Measurements from ENCODE around the gene LONRF2.
"Not testable (repeated sequence)": the region's sequence is repeated elsewhere in the genome, so short reads cannot be mapped to it uniquely, and the experiment has no call there.

The LONRF2 gene

DNA sequence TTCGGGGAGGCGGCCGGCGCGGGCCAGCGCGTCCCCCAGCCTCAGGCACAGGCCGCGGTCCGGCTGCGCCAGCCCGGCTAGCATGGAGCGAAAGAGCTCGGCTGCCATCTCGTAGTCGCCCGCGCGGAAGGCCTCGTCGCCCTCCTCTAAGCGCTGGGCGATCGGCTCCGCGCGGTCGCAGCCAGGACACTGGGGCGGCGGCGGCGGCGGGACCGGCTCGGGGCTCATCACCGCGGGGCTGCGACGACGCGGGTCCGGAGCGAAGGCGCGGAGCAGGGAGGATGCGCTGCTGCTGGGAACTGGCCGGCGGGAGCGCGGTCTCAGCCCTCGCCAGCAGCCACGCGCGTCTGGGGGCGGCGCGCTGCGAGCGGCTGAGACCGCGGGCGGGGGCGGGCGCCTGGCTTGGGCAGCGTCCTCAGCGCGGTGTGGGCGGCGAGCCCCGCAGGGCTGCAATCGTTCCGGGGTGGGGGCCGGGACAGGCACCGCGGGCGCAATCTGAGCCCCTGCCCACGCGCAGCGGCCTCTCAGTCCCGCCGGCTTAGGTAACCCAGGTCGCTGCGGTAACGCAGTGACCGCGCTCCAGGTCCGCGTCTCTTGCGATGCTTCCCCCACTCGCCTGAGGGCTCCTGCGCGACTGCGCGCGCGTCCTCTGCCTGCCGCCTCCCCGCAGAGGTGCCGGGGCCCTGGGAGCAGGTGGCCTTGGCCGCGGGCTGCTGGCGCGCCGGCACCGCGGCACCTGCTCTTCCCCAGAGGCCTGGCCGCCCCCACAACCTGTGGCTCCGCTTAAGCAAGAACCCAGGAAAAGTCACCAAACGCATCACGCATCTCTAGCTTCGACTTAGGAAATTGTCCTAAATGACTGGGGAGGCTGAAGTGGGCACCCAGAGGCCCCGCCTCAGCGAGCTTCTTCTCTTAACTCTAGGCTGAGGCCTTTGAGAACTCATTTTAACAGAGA lies at the start of gene LONRF2:
TSS of gene LONRF2 (minus strand) at position 636 of the 955 bp plus-strand sequence. CDS start at position 228, 408 bp downstream.
- no peak for DNase-seq (ENCODE audit: low read depth)

DNA sequence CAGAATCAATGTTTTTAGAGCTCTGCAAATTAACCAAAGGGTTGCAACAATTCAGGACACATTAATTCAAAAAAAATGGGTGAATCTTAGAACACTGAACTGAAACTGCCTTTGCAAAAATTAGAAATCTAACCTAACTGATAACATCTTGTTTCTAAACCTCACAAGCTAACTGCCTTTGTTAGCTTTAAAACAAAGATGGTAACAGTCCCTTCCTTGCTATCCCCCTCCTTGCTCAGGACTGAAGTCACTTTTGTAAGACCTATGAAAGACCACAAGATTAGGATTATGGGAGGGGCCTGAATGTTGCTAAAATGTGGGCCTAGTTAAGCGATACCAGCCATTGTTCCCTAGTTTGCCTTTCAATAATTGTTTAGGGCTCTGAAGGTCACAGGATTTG lies 44.9 kb upstream of the LONRF2 start:
- DNase-seq (ENCODE audit: low read depth): no peak

DNA sequence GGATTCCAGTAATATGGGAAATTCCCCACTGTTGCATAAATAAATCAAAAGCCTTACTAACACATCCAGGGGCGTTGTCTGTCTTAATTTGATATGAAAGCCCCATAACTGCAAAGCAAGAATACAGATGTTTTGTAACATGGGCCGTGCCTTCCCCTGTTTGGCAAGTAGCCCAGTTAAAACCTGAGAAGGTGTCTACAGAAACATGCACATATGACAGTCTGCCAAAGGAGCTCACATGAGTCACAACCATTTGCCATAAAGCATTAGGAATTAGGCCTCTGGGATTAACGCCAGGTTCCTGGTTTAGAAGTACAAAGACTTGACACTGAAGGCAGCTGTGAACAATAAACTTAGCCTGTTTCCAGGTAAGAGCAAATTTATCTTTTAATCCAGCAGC lies 43.1 kb upstream of the LONRF2 start:
- peak; percentile 81 for DNase-seq (ENCODE audit: low read depth)

DNA sequence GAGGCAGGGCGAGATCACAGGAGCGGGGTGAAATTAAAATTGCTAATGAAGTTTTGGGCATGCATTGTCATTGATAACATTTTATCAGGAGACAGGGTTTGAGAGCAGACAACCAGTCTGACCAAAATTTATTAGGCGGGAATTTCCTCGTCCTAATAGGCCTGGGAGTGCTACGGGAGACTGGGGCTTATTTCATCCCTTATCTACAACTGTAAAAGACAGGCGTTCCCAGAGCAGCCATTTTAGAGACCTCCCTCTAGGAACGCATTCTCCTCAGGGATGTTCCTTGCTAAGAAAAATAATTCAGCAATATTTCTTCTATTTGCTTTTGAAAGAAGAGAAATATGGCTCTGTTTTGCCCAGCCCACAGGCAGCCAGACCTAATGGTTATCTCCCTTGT lies 40.0 kb upstream of the LONRF2 start:
- not testable (repeated sequence) for DNase-seq (ENCODE audit: low read depth)

DNA sequence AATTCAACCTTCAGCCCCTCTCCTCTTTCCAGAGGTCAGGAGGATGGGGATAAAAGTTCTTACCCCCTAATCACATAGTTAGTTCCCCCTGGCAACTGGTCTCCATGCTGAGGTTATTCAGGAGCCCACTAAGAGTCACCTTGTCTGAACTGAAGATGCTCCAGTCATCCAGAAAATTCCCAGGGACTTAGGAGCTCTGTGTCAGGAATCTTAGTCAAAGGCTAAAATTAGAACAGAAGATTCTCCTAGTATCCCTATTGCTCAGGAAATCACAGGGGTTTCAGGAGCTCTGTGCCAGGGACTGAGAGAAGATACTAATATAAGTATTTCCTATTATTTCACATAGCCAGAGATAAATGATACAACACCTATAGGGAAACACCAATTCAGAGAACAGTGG lies 37.3 kb upstream of the LONRF2 start:
- peak; percentile 54 for DNase-seq (ENCODE audit: low read depth)

DNA sequence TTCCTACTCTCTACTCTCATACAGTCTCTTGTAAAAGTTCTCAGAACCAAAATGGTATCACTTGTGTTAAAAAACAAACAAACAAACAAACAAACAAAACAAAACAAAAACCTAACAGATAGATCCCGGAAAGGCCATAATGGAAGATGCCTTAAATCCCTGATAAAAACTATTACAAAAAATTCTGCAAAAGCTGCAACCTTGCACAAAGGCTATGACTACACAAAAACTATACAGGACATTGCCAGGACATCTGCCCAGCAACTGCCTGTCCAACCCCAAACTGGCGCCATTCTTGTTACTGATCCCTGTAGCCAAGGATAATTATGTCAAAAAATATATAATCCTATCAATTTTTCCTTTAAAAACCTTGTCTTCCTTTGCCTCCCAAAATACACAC lies 36.3 kb upstream of the LONRF2 start:
- DNase-seq (ENCODE audit: low read depth): no peak

DNA sequence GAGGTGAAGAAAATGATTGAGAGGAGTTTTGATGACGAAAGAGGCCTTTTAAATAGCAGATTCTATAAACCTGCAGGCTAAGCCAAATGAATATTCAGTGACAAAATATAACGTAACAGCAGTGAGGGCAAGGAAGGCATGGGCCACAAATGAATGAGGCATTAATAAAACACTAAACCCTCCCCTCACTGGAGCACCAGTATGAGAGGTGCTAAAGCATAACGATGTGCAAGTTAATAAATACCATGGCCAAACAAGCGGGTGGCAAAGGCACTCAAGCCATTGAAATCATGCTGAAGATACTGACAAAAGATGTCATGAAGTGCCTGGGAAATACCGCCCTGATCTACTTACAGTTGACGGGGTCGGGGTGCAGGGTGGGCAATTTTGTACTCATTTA lies 30.2 kb upstream of the LONRF2 start:
- no peak for DNase-seq (ENCODE audit: low read depth)

DNA sequence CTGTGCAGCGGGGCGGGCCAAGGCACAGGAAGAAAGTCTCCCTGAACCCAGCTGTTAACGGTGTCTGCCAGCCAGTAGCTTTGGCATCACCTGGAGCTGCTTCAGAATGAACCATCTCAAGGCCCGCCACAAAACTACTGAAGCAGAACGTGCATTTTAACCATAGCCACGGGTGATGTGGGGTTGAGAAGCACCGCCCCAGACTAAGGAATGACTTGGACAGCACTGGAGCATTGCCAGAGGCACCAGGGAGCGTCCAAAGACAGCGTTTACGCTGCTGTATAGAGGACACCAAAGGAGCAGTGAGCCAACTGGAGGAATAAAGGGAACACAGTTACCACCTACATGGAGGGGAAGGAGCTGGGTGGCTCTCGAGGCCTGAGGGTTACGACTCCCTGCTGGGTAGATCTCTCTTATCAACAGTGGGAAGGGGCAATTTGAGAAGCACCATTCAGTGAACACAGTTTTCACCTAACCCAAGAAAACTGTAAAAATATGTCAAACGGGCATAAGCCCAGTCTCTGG lies 28.4 kb upstream of the LONRF2 start:
- no peak for DNase-seq (ENCODE audit: low read depth)

DNA sequence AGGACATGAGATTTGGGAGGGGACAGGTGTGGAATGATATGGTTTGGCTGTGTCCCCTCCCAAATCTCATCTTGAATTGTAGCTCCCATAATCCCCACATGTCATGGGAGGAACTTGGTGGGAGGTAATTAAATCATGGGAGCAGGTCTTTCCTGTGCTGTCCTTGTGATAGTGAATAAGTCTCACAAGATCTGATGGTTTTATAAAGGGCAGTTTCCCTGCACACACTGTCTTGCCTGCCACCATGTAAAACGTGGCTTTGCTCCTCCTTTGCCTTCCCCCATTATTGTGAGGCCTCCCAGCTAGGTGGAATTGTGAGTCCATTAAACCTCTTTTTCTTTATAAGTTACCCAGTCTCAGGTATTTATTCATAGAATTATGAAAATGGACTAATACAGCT lies 22.8 kb upstream of the LONRF2 start:
- not testable (repeated sequence) for DNase-seq (ENCODE audit: low read depth)

DNA sequence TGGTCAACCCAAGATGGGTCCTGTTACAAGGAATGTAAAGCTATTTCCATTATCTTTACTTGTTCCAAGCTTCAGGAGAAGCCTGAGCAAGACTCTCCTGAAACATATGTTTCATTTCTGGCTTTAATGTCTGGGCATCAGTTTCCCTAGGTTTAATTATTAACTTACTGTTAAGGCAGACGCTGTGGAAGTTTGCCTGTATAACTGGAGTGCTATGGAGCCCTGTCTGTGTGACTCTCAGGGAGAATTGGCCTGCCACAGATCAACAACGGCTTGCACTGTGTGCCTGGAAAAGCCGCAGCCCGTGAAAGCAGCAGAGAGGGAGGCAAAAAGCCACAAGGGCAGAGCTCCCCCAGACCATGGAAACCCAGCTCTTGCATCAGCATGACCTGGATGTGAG lies 22.1 kb upstream of the LONRF2 start:
- no peak for DNase-seq (ENCODE audit: low read depth)

DNA sequence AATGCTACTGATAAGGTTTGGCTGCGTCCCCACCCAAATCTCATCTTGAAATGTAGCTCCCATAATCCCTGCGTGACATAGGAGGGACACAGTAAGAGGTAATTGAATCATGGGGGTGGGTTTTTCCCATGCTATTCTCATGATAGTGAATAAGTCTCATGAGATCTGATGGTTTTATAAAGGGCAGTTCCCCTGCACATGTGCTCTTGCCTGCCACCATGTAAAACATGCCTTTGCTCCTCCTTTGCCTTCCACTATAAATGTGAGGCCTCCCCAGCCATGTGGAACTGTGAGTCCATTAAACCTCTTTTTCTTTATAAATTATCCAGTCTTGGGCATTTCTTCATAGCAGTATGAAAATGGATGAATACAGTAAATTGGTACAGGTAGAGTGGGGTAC lies 20.2 kb upstream of the LONRF2 start:
- not testable (repeated sequence) for DNase-seq (ENCODE audit: low read depth)

DNA sequence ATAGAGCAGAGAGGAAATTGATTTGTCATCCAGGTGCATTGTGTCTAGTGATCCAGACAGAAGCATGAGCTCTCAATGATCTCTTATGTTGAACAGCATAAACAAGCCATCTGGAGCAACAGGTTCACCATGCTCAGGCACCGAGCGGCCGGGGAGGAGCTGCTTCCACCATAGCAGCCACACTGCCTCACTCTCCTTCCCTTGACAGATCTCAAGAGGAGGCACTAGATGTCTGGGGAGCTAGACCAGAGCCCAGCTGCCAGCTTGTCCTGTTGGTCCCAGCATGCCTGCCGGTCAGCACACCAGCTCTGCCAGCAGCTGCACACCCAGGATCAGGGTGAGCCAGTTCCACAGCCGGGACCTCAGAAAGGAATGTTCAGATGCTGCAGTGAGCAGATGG lies 17.5 kb upstream of the LONRF2 start:
- no peak for DNase-seq (ENCODE audit: low read depth)

DNA sequence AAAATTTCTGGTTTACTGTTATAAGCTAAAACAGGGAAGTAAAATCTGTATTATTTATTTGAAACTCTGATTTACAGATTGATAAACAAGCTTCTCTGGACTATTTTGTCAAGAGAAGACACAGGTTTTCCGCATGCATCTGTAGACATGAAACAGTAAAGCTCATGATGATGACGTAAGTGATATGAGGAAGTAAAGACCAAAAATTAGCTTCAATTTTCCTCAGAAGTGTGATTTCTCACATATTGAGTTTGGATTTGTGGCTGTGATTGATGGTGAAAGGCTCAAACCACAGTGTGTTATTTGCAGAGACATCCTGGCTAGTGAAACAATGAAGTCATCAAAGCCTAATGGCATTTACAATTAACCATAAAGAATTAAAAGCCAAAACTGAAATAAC lies 12.6 kb upstream of the LONRF2 start:
- DNase-seq (ENCODE audit: low read depth): no peak

DNA sequence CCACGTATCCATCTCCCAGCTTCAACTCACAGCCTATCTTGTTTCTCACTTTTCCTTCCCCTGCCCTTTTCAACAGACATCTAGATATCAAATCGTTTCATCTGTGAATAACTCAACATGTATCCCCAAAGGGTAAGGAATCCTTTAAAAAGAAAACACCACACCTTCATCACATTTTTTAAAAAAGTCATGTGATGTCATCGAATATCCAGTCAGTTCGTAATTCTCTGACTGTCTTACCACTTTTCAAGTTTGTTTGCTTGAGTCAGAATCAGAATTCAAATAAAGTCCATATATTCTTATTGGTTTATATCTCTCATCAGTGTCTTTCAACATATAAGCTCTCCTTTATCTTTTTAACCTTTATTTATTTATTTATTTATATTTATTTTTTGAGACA lies 5.4 kb upstream of the LONRF2 start:
- DNase-seq (ENCODE audit: low read depth): no peak

DNA sequence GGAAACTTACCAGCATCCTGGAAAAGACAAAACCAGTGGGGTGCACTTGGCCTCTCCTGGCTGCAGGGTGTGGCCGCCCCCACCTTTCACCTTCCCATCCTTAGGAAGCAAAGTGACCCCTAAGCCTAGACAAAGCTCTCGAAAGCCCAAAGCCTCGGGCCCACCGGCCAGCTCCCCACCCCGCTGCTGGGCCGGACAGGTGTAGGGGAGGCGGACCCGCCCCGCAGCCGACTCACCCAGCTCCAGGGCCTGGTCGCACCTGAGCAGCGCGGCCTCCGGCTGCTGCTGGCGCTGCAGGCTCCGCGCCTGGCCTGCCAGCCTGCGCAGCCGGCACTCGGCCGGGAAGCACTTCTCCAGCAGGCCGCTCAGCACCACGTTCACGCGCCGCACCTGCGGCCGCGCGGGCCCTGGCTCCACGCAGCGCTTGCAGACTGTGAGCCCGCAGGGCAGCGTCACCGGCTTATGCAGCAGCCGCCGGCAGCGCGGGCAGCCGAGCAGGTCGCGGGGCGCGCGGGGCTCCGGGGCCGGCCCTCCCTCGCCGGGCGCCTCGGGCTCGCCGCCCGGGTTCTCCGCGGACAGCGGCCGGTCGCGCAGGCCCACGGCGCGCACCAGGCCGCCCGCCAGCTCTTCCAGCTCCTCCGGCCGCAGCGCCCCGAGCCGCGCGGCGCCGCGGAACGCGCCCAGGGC lies 979 bp downstream of the LONRF2 start:
- DNase-seq (ENCODE audit: low read depth): peak; percentile 19

DNA sequence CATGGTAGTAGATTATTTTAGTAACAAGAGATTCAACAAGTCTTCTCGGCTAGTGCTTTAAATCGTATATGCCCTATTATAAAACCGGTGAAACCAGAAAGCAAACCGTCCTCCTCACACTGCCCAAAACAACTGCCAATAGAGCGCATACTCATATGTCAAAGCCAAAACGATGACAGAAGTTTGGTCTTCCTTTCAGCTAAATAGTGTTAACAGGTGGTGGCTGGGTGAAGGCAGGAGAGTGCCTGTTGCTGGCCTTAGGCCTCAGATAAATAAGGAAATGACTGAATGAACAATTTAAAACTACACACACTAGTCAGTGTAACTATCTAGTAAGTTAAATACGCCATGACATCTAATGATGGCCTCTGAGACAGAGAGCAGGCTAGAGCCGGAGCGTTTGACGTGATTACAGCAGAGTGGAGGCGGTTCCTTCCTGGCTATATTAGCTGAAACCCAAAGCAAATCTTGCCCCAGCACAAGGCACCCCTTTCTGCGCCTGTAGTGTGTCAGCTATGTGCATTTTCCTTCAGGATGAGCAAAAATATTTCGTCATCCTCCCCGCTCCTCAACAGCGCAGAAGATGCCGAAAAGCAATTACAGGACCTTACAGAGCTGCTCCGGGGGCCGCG lies 1.6 kb downstream of the LONRF2 start:
- DNase-seq (ENCODE audit: low read depth): no peak

DNA sequence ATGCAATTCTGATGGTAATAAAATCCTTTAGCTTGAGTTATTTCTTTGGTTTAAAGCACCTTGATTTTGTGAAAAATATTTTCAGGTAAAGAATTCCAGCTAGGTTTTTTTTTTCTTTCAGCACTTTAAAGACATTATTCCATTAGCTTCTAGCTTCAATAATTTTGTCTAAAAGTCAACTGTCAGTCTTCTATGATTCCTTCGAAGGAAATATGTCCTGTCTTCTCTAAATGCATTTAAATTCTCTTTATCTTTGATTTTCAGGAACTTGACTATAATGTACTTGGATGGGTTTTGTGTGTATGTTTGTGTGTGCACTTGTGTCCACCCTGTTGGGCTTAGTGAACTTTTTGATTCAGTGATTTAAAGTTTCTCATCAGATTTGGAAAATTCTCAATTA lies 4.7 kb downstream of the LONRF2 start:
- DNase-seq (ENCODE audit: low read depth): peak; percentile 29

DNA sequence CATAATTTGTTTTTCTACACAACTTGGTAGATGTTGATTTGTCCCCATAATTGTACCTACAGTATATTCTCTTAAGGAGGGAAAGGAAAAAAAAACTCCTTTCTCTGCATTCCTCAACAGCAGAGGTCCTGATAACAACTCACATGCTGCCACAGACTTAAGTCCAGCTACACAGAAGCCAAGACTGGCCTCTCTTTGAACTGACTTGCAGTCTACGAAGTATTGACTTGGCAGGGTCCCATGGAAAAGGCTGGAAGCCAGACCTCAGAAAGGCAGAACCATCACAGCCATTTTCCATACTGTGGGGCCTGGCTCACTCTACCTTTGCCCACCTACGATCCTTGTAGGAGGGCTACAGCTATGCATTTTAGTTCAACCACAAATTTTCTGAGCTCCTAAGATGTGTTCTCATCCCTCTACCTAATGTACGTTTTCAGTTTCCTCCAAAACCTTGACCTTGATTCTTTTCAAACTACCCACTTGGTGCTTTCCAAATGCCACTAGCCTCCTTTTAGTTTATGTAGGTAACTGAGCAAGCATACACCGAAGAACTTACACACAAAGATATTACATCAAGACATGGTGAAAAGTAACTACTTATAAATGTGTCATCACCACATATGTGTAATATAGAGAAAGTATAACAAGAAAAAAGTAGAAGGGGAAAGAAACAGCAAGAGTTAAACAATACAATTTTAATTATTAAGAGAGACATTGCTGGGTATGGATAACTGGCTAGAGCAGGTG lies 12.2 kb downstream of the LONRF2 start:
- DNase-seq (ENCODE audit: low read depth): no peak

DNA sequence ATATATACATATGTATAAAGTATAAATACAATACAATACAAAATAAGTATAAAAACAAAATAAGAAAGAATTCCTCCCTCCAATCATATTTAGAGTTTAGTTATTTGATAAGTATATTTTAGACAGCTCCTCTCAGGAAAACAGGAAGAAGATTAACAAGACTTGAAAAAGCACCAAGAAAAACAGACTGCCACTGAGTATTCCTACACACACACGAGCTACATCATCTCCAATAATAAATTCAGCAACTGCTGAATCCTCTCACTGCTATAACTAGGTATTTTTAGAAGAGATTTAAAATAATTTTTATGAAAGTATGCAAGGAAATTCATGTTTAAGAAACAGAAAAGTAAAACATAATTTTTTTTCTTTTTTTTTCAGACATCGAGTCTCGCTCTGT lies 13.0 kb downstream of the LONRF2 start:
- no peak for DNase-seq (ENCODE audit: low read depth)

DNA sequence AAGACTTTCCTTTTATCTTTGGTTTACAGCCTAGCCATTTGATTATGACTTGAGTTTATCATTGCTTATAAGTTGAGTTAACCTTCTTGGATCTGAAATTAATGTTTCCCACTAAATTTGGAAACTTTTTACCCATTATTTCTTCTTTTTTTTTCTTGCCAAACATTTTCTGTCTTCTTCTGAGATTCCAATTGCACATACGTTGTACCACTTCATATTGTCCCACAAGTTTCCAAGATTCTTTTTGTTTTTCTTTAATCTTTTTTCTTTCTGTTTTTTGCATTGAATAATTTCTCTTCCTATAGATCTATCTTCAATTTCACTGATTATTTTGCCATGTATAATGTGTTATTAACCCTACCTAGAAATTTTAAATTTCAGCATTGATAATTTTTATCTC lies 18.6 kb downstream of the LONRF2 start:
- DNase-seq (ENCODE audit: low read depth): no peak

DNA sequence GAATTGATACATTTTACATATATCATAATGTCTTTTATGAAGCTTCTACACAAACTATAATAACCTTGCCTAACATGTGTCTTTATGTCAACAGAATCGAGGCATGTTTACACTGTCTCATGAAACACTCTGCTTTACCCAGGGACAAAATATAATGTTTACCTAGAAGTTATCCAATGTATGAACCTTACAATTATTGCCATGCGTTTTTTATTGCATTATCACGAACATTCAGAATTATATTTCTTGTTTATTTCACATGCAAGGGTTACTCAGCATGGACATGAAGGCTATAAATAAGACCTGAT lies 19.8 kb downstream of the LONRF2 start:
- no peak for DNase-seq (ENCODE audit: low read depth)
